Heart left ventricle (tissue), 16 donors: ENCODE data around the gene ARHGEF7. TPM values are rescaled to one million over a fixed set of nuclear protein-coding genes. Genes with fewer than 3 reads are reported as not detected.

Source experiments
- ATAC-seq, 4 donors: fragments of 200-7000 bp; cut with Tn5 transposase; one replicate each; pipeline ENCODE4 v1.9.1; 2020 to 2022; ENCODE audit warnings: moderate library complexity in 4 of 4, mild to moderate bottlenecking in 3 of 4, moderate number of reproducible peaks in 1 of 4
- DNase-seq, 5 donors: peaks; one replicate each; pipeline ENCODE4 v3.0.0-alpha.2; 2020
- H3K27ac ChIP-seq, 12 donors: fragments of 200-600 bp; sonication (generic) in 4 of 12; one replicate each; pipeline versions ENCODE4 v1.5.0 to v1.8.0; 2016 to 2022; ENCODE audit warnings: mild to moderate bottlenecking in 2 of 12
- H3K27me3 ChIP-seq, 9 donors: fragments of 200-600 bp; sonication (generic) in 2 of 9; one replicate each; pipeline versions ENCODE4 v1.5.1 to v1.8.0; 2016 to 2022; ENCODE audit warnings: mild to moderate bottlenecking in 3 of 9
- H3K36me3 ChIP-seq, 9 donors: fragments of 200-600 bp; sonication (generic) in 2 of 9; one replicate each; pipeline versions ENCODE4 v1.5.0 to v1.8.0; 2018 to 2022; ENCODE audit warnings: mild to moderate bottlenecking in 2 of 9
- H3K4me1 ChIP-seq, 12 donors: fragments of 200-600 bp; sonication (generic) in 4 of 12; one replicate each; pipeline versions ENCODE4 v1.5.0 to v1.8.0; 2016 to 2022; ENCODE audit warnings: mild to moderate bottlenecking in 3 of 12
- H3K4me3 ChIP-seq, 12 donors: fragments of 200-600 bp; sonication (generic) in 4 of 12; one replicate each; pipeline versions ENCODE4 v1.5.0 to v1.8.0; 2017 to 2022; ENCODE audit warnings: mild to moderate bottlenecking in 9 of 12, moderate library complexity in 4 of 12
- H3K9me3 ChIP-seq, 12 donors: fragments of 200-600 bp; sonication (generic) in 4 of 12; one replicate each; pipeline versions ENCODE4 v1.5.0 to v1.8.0; 2016 to 2022; ENCODE audit warnings: mild to moderate bottlenecking in 1 of 12
- POLR2A ChIP-seq, 2 donors: fragments of 450-650 bp; IDR thresholded peaks; one replicate each; pipeline ENCODE4 v1.6.1; 2017; ENCODE audit warnings: antibody characterized with exemption in 2 of 2, mild to moderate bottlenecking in 2 of 2, moderate library complexity in 2 of 2
- WGBS, 4 donors: extraction: QIAGEN DNeasy Blood & Tissue Kit in 2 of 4; methylation state at CpG; one replicate each; pipeline versions ENCODE4 v1.1.5 to v1.1.7; 2013 to 2018; 5-methylcytosine and 5-hydroxymethylcytosine counted together
- intact Hi-C, 10 donors: fragments of 100-400 bp; cut with DNase I; formaldehyde crosslinking; loops; one replicate each; pipeline versions ENCODE4 v1.11.1 to v1.14.2; 2022
- polyA plus RNA-seq, 2 donors: library from polyadenylated mRNA; stranded (reverse); fragments of 200-250 nt; gene quantifications; one replicate each; pipeline ENCODE4 v1.2.3, GENCODE V29; 2013
- total RNA-seq, 9 donors: library from RNA; depleted of rRNA in 2 of 9; stranded (reverse); fragments of >200 nt in 2 of 9; fragmentation: NEBNext Ultra II Directional in 3 of 9; extraction: Animal tissue kit (Norgen Biotek cat#: 25700) in 3 of 9; gene quantifications; one replicate each; pipeline versions ENCODE4 v1.1.0 to v1.2.4, GENCODE V29; 2016 to 2023
- TF ChIP-seq, protein P1 (sequence below), 12 donors: fragments of 200-600 bp; sonication (generic) in 4 of 12; IDR thresholded peaks; one replicate each; pipeline versions ENCODE4 v1.5.0 to v1.8.0; 2018 to 2022; ENCODE audit warnings: antibody characterized with exemption in 12 of 12, mild to moderate bottlenecking in 5 of 12
- donor health status: ischemic (EF 13 %, LVEDD 7.1; RV severe dilation, severe dysfunction).
- donor health status: healthy with polysubstance abuse.
- donor health status: DM: no; HTN: yes; CAD: no.
- donor health status: DM: no; HTN: no; CAD: no.
- donor health status: ischemic (EF 25% LVEDD 6.9; RV normal size, moderate dysfunction).
- donor health status: ischemic (EF 25% LVEDD 5.7; RV mildly dilated, moderate dysfunction).
- donor health status: healthy.
- donor health status: DM: yes; HTN: yes; CAD: no.
- donor health status: ischemic (EF 35%, LVEDD 5.7; RV mildly dilated, moderate dysfunction).
- donor health status: nonischemic (EF 11% LVEDD 7.7; RV severe dilation, severe dysfunction).
- donor health status: DM: yes; HTN: yes; CAD: no.
- donor health status: PGD.
- donor health status: ischemic (EF 29% LVEDD 5.4; RV normal size, mild dysfunction).
- donor health status: nonischemic (EF 23%, LVEDD 6.1; RV moderate dilation, normal function).

Gene ARHGEF7
- total and polyA plus RNA-seq, 11 donors: 16.6 to 60.9 (median 37.5) TPM

DNA sequence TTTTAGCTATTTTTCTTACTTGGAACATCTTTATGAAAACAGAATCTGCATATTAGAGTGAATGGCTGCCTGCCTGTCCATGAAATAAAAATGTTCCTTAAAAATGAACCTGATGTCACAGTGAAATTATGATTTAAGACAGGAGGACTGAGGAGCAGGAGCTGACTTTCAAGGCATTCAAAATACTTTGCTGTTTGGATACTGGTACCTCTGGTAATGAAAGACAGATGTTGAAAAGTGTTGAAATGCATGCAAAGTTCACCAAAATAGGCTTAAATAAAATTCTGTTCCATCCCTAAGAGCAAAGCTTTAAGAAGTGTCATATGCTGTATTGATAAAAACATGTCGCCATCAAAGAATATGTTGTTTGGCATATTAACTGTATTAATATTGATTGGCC lies 1.7 kb downstream of the ARHGEF7 start:
- H3K4me1 ChIP-seq: peaks cover 0 to 33% (median 11%) of the 10 kb centered on the region in 12 donors
- no peak for ATAC-seq
- peak overlapping the region in 7 of 12 donors; percentile 56 to 78 (median 69) for H3K4me3 ChIP-seq
- intact Hi-C loops: loop anchor here in 2 of 10 donors (2.0 kb wide), 2 partner anchors 36 to 60 kb away; no protein-coding TSS in a partner anchor
- 81 to 96% (median 91%) methylated on average over 1 of the region's 1 CpG for WGBS, 4 donors
- TF ChIP-seq, protein P1, sequence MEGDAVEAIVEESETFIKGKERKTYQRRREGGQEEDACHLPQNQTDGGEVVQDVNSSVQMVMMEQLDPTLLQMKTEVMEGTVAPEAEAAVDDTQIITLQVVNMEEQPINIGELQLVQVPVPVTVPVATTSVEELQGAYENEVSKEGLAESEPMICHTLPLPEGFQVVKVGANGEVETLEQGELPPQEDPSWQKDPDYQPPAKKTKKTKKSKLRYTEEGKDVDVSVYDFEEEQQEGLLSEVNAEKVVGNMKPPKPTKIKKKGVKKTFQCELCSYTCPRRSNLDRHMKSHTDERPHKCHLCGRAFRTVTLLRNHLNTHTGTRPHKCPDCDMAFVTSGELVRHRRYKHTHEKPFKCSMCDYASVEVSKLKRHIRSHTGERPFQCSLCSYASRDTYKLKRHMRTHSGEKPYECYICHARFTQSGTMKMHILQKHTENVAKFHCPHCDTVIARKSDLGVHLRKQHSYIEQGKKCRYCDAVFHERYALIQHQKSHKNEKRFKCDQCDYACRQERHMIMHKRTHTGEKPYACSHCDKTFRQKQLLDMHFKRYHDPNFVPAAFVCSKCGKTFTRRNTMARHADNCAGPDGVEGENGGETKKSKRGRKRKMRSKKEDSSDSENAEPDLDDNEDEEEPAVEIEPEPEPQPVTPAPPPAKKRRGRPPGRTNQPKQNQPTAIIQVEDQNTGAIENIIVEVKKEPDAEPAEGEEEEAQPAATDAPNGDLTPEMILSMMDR (IDR thresholded peaks at IDR 0.05): no peak
- TF ChIP-seq POLR2A (IDR thresholded peaks at IDR 0.05): no peak
- DNase-seq: no peak
- peak overlapping the region in 10 of 12 donors; percentile 6 to 88 (median 75) for H3K27ac ChIP-seq
- no peaks in the 10 kb centered on the region for H3K9me3 ChIP-seq
- H3K27me3 ChIP-seq: peaks cover 0 to 54% (median 5%) of the 10 kb centered on the region in 9 donors
- H3K36me3 ChIP-seq: no peaks in the 10 kb centered on the region

DNA sequence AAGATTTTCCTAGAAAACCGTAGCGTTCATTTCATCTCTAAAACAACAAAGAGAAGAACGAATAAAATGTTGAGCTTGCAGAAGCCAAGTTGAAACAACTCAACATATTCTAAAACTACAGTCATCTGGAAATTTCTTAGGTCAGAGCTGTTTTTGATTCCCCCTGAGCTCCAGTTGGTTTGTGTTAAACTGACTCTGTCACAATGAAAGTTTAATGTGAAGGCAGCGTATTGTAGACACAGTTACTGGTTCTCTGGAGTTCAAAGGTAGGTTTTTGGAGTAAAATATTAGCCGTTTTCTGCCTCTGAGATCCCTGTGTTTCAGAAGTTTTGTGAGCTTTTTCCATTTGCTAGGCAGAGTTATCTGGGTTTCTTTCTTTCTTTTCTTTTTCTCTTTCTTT lies 2.2 kb downstream of the ARHGEF7 start:
- peaks cover 0 to 50% (median 5%) of the 10 kb centered on the region in 9 donors for H3K27me3 ChIP-seq
- intact Hi-C loops: loop anchor here in 2 of 10 donors (2.0 kb wide), 2 partner anchors 36 to 60 kb away; no protein-coding TSS in a partner anchor
- TF ChIP-seq POLR2A (IDR thresholded peaks at IDR 0.05): no peak
- TF ChIP-seq, protein P1 (IDR thresholded peaks at IDR 0.05): no peak
- peak overlapping the region in 6 of 12 donors; percentile 1 to 80 (median 31) for H3K27ac ChIP-seq
- H3K9me3 ChIP-seq: no peaks in the 10 kb centered on the region
- whole genome bisulfite sequencing, 4 donors: 84 to 88% (median 85%) methylated on average over 5 of the region's 5 CpGs
- H3K4me1 ChIP-seq: peaks cover 0 to 33% (median 11%) of the 10 kb centered on the region in 12 donors
- no peak for ATAC-seq
- DNase-seq: no peak
- H3K36me3 ChIP-seq: no peaks in the 10 kb centered on the region
- peak overlapping the region in 2 of 12 donors; percentile 69 to 78 for H3K4me3 ChIP-seq

DNA sequence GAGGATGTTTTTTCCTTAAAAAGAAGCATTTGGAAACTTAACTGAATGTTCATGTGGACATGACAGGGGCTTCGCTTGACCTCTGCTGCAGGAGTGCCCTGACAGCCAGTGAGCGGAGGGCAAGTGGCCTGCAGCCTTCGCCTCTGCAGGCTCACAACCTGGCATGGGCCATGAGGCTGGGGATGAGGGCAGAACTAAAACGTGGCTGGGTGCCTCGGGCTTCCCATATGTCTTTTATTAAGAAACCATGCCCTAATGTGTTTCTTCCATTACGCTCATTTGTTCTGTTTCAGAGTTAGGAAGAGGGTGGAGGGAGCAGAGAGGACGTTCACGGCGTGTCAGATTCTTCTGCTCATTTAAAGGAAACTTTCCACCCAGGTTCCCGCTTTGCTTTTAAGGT lies 2.9 kb downstream of the ARHGEF7 start:
- ATAC-seq (no peak), DNase-seq (no peak)
- H3K9me3 ChIP-seq: no peaks in the 10 kb centered on the region
- no peaks in the 10 kb centered on the region for H3K36me3 ChIP-seq
- H3K27ac ChIP-seq: peak overlapping the region in 8 of 12 donors; percentile 2 to 80 (median 28)
- H3K27me3 ChIP-seq: peaks cover 0 to 43% (median 5%) of the 10 kb centered on the region in 9 donors
- H3K4me3 ChIP-seq: no peak overlapping the region
- 77 to 85% (median 83%) methylated on average over 10 of the region's 10 CpGs for WGBS, 4 donors
- intact Hi-C loops: loop anchor here in 2 of 10 donors (2.0 kb wide), 2 partner anchors 35 to 59 kb away; no protein-coding TSS in a partner anchor
- H3K4me1 ChIP-seq: peaks cover 0 to 33% (median 11%) of the 10 kb centered on the region in 12 donors
- TF ChIP-seq POLR2A (IDR thresholded peaks at IDR 0.05): no peak
- TF ChIP-seq, protein P1 (IDR thresholded peaks at IDR 0.05): no peak

DNA sequence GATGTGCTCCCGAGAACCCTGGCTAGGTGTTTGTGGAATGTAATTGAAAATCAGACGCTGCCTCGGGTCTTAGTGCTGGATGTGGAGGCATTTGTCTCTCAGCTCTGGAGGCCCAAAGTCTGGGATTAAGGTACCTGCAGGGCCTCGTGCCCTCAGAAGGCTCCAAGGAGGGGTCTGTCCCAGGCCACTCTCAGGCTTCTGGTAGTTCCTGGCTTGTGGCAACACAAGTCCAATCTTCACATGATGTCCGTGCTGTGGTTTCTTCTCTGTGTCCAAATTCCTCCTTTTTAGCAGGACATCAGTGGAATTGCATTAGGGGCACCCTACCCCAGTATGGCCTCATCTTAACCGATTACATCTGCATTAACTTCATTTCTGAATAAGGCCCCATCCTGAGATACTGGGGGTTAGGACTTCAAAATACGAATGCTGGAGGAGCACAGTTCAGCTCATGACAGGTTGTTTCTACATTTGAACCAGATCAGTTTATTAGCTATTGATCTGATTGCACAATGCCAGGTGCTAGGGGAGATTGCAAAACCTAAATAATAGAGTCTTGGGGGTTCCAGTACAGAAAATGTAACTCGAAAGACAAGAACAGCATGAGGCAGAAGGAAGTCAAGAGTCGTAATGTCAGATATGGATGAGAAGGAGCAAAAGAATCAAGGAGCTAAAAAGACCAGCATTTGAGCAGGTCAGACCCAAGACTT lies 3.9 kb downstream of the ARHGEF7 start:
- Histone ChIP-seq H3K4me1 (peaks cover 0 to 33% (median 10%) of the 10 kb centered on the region in 12 donors), H3K4me3 (no peak overlapping the region), H3K9me3 (no peaks in the 10 kb centered on the region), H3K27me3 (peaks cover 0 to 32% (median 5%) of the 10 kb centered on the region in 9 donors), H3K27ac (peak overlapping the region in 2 of 12 donors; percentile 14 to 52), H3K36me3 (no peaks in the 10 kb centered on the region)
- WGBS, 4 donors: 87 to 91% (median 89%) methylated on average over 9 of the region's 9 CpGs
- DNase-seq (no peak), ATAC-seq (no peak)
- TF ChIP-seq POLR2A (IDR thresholded peaks at IDR 0.05): no peak
- TF ChIP-seq, protein P1 (IDR thresholded peaks at IDR 0.05): no peak
- intact Hi-C loops: no loop called here
